T1000 (cell line): ENCODE measurements around the gene CASP9.

ENCODE experiments used
- DNase-seq: peaks from one replicate; lab custom pipeline; 2025; ENCODE audit warnings: mixed read lengths; lab: John Stamatoyannopoulos, UW

The CASP9 gene

DNA sequence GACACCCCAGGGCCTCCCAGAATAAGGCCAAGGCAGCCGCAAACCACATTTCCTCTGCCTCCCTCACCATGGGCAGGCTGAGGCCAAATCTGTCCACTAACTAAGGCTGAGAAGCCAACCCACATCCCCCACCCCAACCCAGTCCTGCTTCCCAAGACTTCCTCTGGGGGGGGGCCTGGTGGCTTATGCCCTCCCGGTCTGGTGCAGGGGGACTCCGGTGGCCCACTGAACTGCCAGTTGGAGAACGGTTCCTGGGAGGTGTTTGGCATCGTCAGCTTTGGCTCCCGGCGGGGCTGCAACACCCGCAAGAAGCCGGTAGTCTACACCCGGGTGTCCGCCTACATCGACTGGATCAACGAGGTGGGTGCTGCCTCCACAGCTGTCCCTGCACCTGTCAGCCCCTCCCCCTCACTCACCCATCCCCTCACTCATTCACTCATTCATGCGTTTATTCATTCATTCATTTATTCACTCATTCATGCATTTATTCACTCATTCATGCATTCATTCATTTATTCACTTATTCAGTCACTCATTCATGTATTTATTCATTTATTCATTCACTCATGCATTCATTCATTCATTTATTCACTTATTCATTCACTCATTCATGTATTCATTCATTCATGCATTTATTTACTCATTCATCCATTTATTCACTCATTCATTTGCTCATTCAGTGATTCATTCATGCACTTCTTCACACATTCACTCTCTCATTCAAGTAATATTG is 78.5 kb downstream of the CASP9 start:
- DNase-seq, result no peak

DNA sequence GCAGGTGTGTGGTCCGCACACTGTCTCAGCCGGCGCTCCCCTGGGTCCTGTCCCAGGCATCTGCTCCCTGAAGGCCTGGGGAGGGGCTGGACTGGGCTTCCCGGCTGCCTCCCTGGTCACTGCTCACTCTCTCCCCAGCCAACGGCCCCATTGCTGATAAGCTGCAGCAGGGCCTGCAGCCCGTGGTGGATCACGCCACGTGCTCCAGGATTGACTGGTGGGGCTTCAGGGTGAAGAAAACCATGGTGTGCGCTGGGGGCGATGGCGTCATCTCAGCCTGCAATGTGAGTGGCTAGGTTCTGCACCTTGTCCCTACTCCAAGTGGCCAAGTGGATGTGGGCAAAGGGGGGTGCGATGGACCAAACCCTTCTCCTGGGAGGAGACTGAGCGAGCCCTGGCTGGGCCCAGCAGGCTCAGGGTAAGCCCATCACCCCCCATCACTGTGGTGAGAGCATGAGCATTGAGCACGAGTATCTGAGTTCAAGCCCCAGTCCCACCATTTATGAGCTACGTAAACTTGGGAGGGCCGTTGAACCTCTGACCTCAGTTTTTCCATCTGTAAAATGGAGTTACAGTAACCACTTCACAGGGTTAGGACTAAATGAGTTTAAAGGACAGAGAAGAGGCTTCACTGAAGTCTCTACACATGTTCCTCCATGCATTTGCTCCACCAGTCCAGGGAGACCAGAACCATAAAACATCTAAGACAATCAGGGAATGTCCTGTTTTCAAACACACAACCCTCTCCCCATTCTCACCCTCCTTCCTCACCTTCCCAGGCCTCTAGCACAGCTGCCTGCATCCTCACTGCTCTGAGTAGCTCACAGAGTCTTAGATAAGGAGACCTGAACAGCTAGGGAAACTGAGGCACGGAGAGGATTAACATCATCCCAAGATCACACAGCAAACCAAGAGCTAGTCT is 79.3 kb downstream of the CASP9 start:
- DNase-seq, result no peak

DNA sequence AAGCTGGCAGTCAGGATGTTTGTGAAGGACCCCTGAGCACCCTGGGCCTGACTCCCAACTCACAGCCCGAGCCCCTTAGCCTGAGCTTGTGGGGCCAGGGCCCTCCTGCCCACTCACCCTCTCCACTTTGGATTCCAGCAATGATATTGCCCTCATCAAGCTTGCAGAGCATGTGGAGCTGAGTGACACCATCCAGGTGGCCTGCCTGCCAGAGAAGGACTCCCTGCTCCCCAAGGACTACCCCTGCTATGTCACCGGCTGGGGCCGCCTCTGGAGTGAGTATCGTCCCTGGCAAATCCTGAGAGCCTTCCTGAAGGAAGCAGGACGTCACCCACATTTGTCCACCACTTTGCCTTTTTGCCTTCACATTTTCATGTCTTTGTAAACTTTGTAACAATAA is 80.7 kb downstream of the CASP9 start:
- no peak for DNase-seq

DNA sequence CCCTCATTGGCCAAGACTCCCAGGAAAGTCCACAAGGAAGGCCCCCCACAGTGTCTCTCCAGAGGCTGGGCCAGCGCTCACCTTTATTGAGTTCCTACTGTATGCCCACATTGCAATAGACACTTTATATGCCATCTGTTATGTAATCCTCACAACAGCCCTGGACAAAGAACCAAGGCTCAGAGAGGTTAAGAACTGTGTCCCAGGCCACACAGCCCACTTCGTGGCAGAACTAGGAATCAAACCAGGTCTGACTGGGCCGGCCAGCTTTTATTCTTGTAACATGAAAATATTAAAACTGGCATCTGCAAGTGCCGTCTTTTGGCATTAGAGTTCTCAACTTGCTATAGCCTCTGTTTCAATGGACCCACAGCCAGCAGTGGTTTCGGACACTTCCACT is 81.3 kb downstream of the CASP9 start:
- DNase-seq, result no peak

DNA sequence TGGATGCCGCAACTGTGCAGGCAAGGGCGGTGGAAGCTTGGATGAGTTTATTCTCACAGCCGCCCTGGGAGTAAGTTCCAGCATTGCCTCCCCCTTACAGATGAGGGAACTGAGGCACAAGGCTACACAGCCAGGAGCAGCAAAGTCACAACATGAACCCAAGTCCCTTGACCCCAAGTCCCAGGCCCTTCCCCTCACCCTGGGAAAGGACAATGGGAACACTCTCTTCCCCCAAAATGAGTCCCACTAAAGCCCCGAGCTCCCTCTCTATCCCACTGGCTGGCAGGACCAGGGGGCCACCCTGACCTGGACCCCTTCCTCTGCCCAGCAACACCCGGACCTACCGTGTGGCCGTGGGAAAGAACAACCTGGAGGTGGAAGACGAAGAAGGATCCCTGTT is 81.9 kb downstream of the CASP9 start:
- no peak for DNase-seq
